ENCODE measurements around the gene MAFG. TPM values are rescaled to one million over a fixed set of nuclear protein-coding genes. Genes with fewer than 3 reads are reported as not detected.
"Not testable (repeated sequence)": the region's sequence is repeated elsewhere in the genome, so short reads cannot be mapped to it uniquely, and the experiment has no call there.

Gene MAFG
- total RNA-seq, 2 experiments from 2014 or later: 12.4 to 14.1 TPM

GRCh38 chr17:81956607-81957589, 29.4 kb upstream of the MAFG start:
- DNase-seq: no peak
- H3K36me3 Mint-ChIP-seq (ENCODE audit: low read depth): no peaks in the 10 kb centered on the region
- POLR2A ChIA-PET: no interaction called here

GRCh38 chr17:81955756-81956544, 28.4 kb upstream of the MAFG start:
- H3K4me3 Mint-ChIP-seq: no peak overlapping the region
- DNase-seq (no peak), ATAC-seq (no peak)
- H3K27me3 Mint-ChIP-seq: peaks cover 14% of the 10 kb centered on the region
- H3K9me3 Mint-ChIP-seq: no peaks in the 10 kb centered on the region
- H3K36me3 Mint-ChIP-seq (ENCODE audit: low read depth): no peaks in the 10 kb centered on the region
- H3K27ac Mint-ChIP-seq: no peak overlapping the region
- intact Hi-C loops (cut with micrococcal nuclease): loop anchor here (5.0 kb wide), 1 partner anchor 66 kb away; the partner anchor contains the start of genes CENPX and LRRC45
- ChIA-PET CTCF (interaction anchor here (0.7 to 1.1 kb wide), 2 partner anchors 64 to 65 kb away, joined by 3 to 5 read pairs; no protein-coding TSS in a partner anchor), POLR2A (no interaction called here)
- no peaks in the 10 kb centered on the region for H3K4me1 Mint-ChIP-seq (ENCODE audit: low read depth)
- no peak for TF ChIP-seq CTCF (IDR thresholded peaks at IDR 0.05)

More at GRCh38 chr17:81956607-81957589, 29.4 kb upstream of the MAFG start:
- no peak for TF ChIP-seq CTCF (IDR thresholded peaks at IDR 0.05)
- CTCF ChIA-PET: interaction anchor here (1.0 kb wide), 1 partner anchor 11 kb away, joined by 3 read pairs; no protein-coding TSS in a partner anchor
- ATAC-seq: no peak
- Mint-ChIP-seq H3K4me1 (ENCODE audit: low read depth) (no peaks in the 10 kb centered on the region), H3K4me3 (no peak overlapping the region), H3K27ac (no peak overlapping the region), H3K27me3 (peaks cover 14% of the 10 kb centered on the region), H3K9me3 (no peaks in the 10 kb centered on the region)
- intact Hi-C loops (cut with micrococcal nuclease): loop anchor here (5.0 kb wide), 1 partner anchor 65 kb away; the partner anchor contains the start of genes CENPX and LRRC45

- intact Hi-C loops (cut with micrococcal nuclease): loop anchor here (5.0 kb wide), 1 partner anchor 67 kb away; the partner anchor contains the start of genes CENPX and LRRC45
- no peak overlapping the region for H3K27ac Mint-ChIP-seq
- H3K36me3 Mint-ChIP-seq (ENCODE audit: low read depth): no peaks in the 10 kb centered on the region
- H3K4me3 Mint-ChIP-seq: no peak overlapping the region
- no peak for DNase-seq
- H3K4me1 Mint-ChIP-seq (ENCODE audit: low read depth): no peaks in the 10 kb centered on the region
- POLR2A ChIA-PET: no interaction called here
- CTCF ChIA-PET: interaction anchor here (0.7 to 1.1 kb wide), 4 partner anchors 29 to 89 kb away, joined by 3 to 5 read pairs (median 3); no protein-coding TSS in a partner anchor
- no peak for TF ChIP-seq CTCF (IDR thresholded peaks at IDR 0.05)
- no peaks in the 10 kb centered on the region for H3K9me3 Mint-ChIP-seq
- peaks cover 14% of the 10 kb centered on the region for H3K27me3 Mint-ChIP-seq
- ATAC-seq: no peak
Measured at GRCh38 chr17:81955058-81955681, 27.6 kb upstream of the MAFG start.

GRCh38 chr17:81954131-81955057, 26.9 kb upstream of the MAFG start:
- Mint-ChIP-seq H3K27ac (no peak overlapping the region), H3K9me3 (no peaks in the 10 kb centered on the region), H3K27me3 (peaks cover 14% of the 10 kb centered on the region), H3K36me3 (ENCODE audit: low read depth) (no peaks in the 10 kb centered on the region), H3K4me3 (no peak overlapping the region), H3K4me1 (ENCODE audit: low read depth) (no peaks in the 10 kb centered on the region)
- intact Hi-C loops (cut with micrococcal nuclease): loop anchor here (5.0 kb wide), 1 partner anchor 68 kb away; the partner anchor contains the start of genes CENPX and LRRC45
- ChIA-PET CTCF (interaction anchor here (0.6 to 1.7 kb wide), 8 partner anchors 10 to 220 kb away, joined by 3 to 5 read pairs (median 3); no protein-coding TSS in a partner anchor), POLR2A (interaction anchor here (1.2 kb wide), 1 partner anchor 17 kb away, joined by 3 read pairs; no protein-coding TSS in a partner anchor)
- ATAC-seq: no peak
- TF ChIP-seq CTCF (IDR thresholded peaks at IDR 0.05): no peak
- DNase-seq: no peak

GRCh38 chr17:81953443-81953842, 25.9 kb upstream of the MAFG start:
- H3K4me3 Mint-ChIP-seq; intact Hi-C loops (cut with micrococcal nuclease); H3K27me3 Mint-ChIP-seq; H3K27ac Mint-ChIP-seq; H3K9me3 Mint-ChIP-seq; H3K36me3 Mint-ChIP-seq (ENCODE audit: low read depth); DNase-seq; H3K4me1 Mint-ChIP-seq (ENCODE audit: low read depth): not testable (repeated sequence)
- POLR2A ChIA-PET: interaction anchor here (1.2 kb wide), 1 partner anchor 16 kb away, joined by 3 read pairs; no protein-coding TSS in a partner anchor
- CTCF ChIA-PET: interaction anchor here (1.0 to 1.7 kb wide), 5 partner anchors 9 to 229 kb away, joined by 3 to 5 read pairs (median 3); no protein-coding TSS in a partner anchor
- peak; percentile 24 for ATAC-seq
